ENCODE results near the gene TIMM8A. TPM values are rescaled to one million over a fixed set of nuclear protein-coding genes. Genes with fewer than 3 reads are reported as not detected.

TIMM8A gene
- total and polyA plus RNA-seq, 4 donors, result 4.6 to 11.9 (median 6.8) TPM

GRCh38 chrX:101394372-101394771 is 45.8 kb upstream of the TIMM8A start:
- no peak overlapping the region for H3K4me3 ChIP-seq
- H3K27ac ChIP-seq (ENCODE audit: low read depth in 1 of 2, low read length in 1 of 2), result no peak overlapping the region
- TF ChIP-seq CTCF (IDR thresholded peaks at IDR 0.05; ENCODE audit: control extremely low read depth, extremely low read depth), result no peak
- peaks cover 0 to 9% (median 0%) of the 10 kb centered on the region in 5 donors for H3K4me1 ChIP-seq (ENCODE audit: control insufficient read depth in 5 of 5, insufficient read depth in 5 of 5, low read length in 5 of 5)
- H3K36me3 ChIP-seq (ENCODE audit: control insufficient read depth in 4 of 4, insufficient read depth in 4 of 4, low read length in 4 of 4), result peaks cover 0 to 4% (median under 1%) of the 10 kb centered on the region in 4 donors
- no peaks in the 10 kb centered on the region for H3K9me3 ChIP-seq (ENCODE audit: control insufficient read depth in 4 of 4, insufficient read depth in 3 of 4, low read length in 3 of 4)
- ATAC-seq (ENCODE audit: insufficient read depth, low FRiP score) (no peak), DNase-seq (no peak)
- peaks cover 0 to 3% (median 2%) of the 10 kb centered on the region in 3 donors for H3K27me3 ChIP-seq (ENCODE audit: control insufficient read depth in 3 of 3, insufficient read depth in 3 of 3, low read length in 2 of 3)
- H3K9ac ChIP-seq (ENCODE audit: insufficient read depth in 1 of 2, low read length in 2 of 2), result no peak overlapping the region

GRCh38 chrX:101393530-101394305 is 45.2 kb upstream of the TIMM8A start:
- Histone ChIP-seq H3K4me3 (no peak overlapping the region), H3K4me1 (ENCODE audit: control insufficient read depth in 5 of 5, insufficient read depth in 5 of 5, low read length in 5 of 5) (peaks cover 0 to 9% (median 0%) of the 10 kb centered on the region in 5 donors), H3K27ac (ENCODE audit: low read depth in 1 of 2, low read length in 1 of 2) (no peak overlapping the region), H3K27me3 (ENCODE audit: control insufficient read depth in 3 of 3, insufficient read depth in 3 of 3, low read length in 2 of 3) (peaks cover 0 to 3% (median 2%) of the 10 kb centered on the region in 3 donors), H3K9ac (ENCODE audit: insufficient read depth in 1 of 2, low read length in 2 of 2) (no peak overlapping the region), H3K36me3 (ENCODE audit: control insufficient read depth in 4 of 4, insufficient read depth in 4 of 4, low read length in 4 of 4) (peaks cover 0 to 4% (median under 1%) of the 10 kb centered on the region in 4 donors), H3K9me3 (ENCODE audit: control insufficient read depth in 4 of 4, insufficient read depth in 3 of 4, low read length in 3 of 4) (no peaks in the 10 kb centered on the region)
- 87 to 90% methylated on average over 11 of the region's 11 CpGs for WGBS, 2 donors
- DNase-seq (no peak), ATAC-seq (ENCODE audit: insufficient read depth, low FRiP score) (no peak)
- no peak for TF ChIP-seq CTCF (IDR thresholded peaks at IDR 0.05; ENCODE audit: control extremely low read depth, extremely low read depth)

- WGBS, 2 donors, result 32 to 52% methylated on average over 6 of the region's 6 CpGs
- H3K4me3 ChIP-seq, result peak overlapping the region; percentile 60
- peaks cover 0 to 4% (median under 1%) of the 10 kb centered on the region in 4 donors for H3K36me3 ChIP-seq (ENCODE audit: control insufficient read depth in 4 of 4, insufficient read depth in 4 of 4, low read length in 4 of 4)
- peak overlapping the region; percentile 87 to 91 for H3K9ac ChIP-seq (ENCODE audit: insufficient read depth in 1 of 2, low read length in 2 of 2)
- TF ChIP-seq CTCF (IDR thresholded peaks at IDR 0.05; ENCODE audit: control extremely low read depth, extremely low read depth), result no peak
- H3K27ac ChIP-seq (ENCODE audit: low read depth in 1 of 2, low read length in 1 of 2), result no peak overlapping the region
- DNase-seq (no peak), ATAC-seq (ENCODE audit: insufficient read depth, low FRiP score) (no peak)
- H3K27me3 ChIP-seq (ENCODE audit: control insufficient read depth in 3 of 3, insufficient read depth in 3 of 3, low read length in 2 of 3), result peaks cover 0 to 8% (median 0%) of the 10 kb centered on the region in 3 donors
- H3K4me1 ChIP-seq (ENCODE audit: control insufficient read depth in 5 of 5, insufficient read depth in 5 of 5, low read length in 5 of 5), result peaks cover 0 to 9% (median 0%) of the 10 kb centered on the region in 5 donors
- no peaks in the 10 kb centered on the region for H3K9me3 ChIP-seq (ENCODE audit: control insufficient read depth in 4 of 4, insufficient read depth in 3 of 4, low read length in 3 of 4)
Measured at GRCh38 chrX:101391831-101392230, 43.3 kb upstream of the TIMM8A start.

Data from lung (tissue), 12 donors.